Duodenal mucosa (tissue), 2 donors: Measurements from ENCODE around the gene CARMIL1.

ENCODE experiments used
- H3K27ac ChIP-seq: one replicate; pipeline ENCODE4 v1.7.0; 2013; ENCODE audit warnings: low read depth, low read length
- H3K27me3 ChIP-seq, 2 donors: one replicate each; pipeline ENCODE4 v1.7.0; 2013; ENCODE audit warnings: low read length in 2 of 2, control low read depth in 1 of 2; ENCODE audit not compliant: insufficient read depth in 2 of 2, control insufficient read depth in 1 of 2
- H3K36me3 ChIP-seq, 2 donors: one replicate each; pipeline ENCODE4 v1.7.0; 2013; ENCODE audit warnings: low read length in 2 of 2, control low read depth in 1 of 2; ENCODE audit not compliant: insufficient read depth in 2 of 2, control insufficient read depth in 1 of 2
- H3K4me1 ChIP-seq, 2 donors: one replicate each; pipeline ENCODE4 v1.7.0; 2013; ENCODE audit warnings: low read length in 2 of 2, control low read depth in 1 of 2; ENCODE audit not compliant: insufficient read depth in 2 of 2, control insufficient read depth in 1 of 2
- H3K4me3 ChIP-seq, 2 donors: one replicate each; pipeline ENCODE4 v1.7.0; 2013; ENCODE audit warnings: low read length in 2 of 2, low read depth in 1 of 2
- H3K9ac ChIP-seq, 2 donors: one replicate each; pipeline ENCODE4 v1.7.0; 2013; ENCODE audit warnings: low read length in 2 of 2, low read depth in 1 of 2
- H3K9me3 ChIP-seq, 2 donors: one replicate each; pipeline ENCODE4 v1.7.0; 2013; ENCODE audit warnings: low read length in 2 of 2, control low read depth in 1 of 2; ENCODE audit not compliant: control insufficient read depth in 1 of 2

Gene CARMIL1

DNA sequence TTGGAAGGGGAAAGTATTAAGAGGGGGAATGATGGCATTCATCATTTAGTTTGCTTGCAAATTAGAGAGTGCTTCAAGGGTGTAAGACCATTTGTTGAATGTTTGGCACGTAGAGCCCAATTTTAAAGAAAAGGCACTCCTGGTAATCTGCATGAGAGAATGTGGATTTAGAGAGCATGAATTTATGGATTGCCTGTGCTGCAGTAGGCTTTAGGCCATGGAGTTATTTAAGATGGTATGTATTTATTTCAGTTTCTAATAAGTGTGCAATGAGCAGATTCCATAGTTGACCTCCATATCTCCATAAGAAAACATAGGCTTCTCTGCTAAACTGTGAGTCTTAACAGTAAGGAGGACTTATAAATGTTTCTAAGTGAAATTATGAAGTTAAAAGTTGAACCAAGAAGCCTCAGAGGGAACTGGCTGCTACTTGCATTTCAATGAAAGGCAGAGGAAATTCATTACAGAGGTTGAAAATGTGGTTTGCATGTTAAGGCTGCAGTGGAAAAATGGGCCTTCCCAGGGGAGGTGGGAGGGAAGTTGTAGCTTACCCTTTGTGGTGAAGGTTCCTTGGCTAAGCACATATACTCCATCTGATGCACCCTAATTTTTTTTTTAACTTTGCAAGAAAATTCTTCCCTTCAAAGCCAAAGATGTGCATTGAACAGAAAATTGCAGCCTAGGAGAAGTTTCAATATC is 134.2 kb downstream of the CARMIL1 start:
- Histone ChIP-seq H3K36me3 (no peaks in the 10 kb centered on the region), H3K4me1 (peaks cover 29 to 51% of the 10 kb centered on the region in 2 donors), H3K9me3 (no peaks in the 10 kb centered on the region), H3K4me3 (no peak overlapping the region), H3K27me3 (no peaks in the 10 kb centered on the region), H3K9ac (no peak overlapping the region), H3K27ac (no peak overlapping the region)

GRCh38 chr6:25414168-25414567 is 135.0 kb downstream of the CARMIL1 start:
- no peak overlapping the region for H3K4me3 ChIP-seq
- no peak overlapping the region for H3K9ac ChIP-seq
- H3K9me3 ChIP-seq: no peaks in the 10 kb centered on the region
- peaks cover 29 to 55% of the 10 kb centered on the region in 2 donors for H3K4me1 ChIP-seq
- H3K27ac ChIP-seq: no peak overlapping the region
- no peaks in the 10 kb centered on the region for H3K27me3 ChIP-seq
- H3K36me3 ChIP-seq: no peaks in the 10 kb centered on the region

DNA sequence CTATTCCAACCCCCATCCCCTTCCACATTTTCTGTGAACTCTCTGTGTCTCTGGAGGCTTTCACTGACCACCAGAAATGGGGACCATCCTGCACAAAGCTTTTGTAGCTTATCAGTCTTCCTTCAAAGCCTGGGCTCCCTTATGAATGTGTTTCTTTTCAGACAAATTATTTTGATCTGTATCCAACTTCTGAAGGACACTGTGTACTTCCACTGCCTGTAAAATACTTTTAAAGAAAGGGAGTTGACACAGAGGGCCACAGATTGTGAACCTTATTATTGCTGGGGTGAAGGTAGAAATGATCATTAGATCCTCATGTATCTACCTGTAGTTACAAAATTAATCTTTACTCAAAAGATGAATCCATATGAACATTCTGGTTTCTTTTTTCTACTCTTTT is 135.6 kb downstream of the CARMIL1 start:
- Histone ChIP-seq H3K9me3 (no peaks in the 10 kb centered on the region), H3K27ac (no peak overlapping the region), H3K27me3 (no peaks in the 10 kb centered on the region), H3K4me3 (no peak overlapping the region), H3K36me3 (no peaks in the 10 kb centered on the region), H3K9ac (no peak overlapping the region), H3K4me1 (peaks cover 29 to 55% of the 10 kb centered on the region in 2 donors)

DNA sequence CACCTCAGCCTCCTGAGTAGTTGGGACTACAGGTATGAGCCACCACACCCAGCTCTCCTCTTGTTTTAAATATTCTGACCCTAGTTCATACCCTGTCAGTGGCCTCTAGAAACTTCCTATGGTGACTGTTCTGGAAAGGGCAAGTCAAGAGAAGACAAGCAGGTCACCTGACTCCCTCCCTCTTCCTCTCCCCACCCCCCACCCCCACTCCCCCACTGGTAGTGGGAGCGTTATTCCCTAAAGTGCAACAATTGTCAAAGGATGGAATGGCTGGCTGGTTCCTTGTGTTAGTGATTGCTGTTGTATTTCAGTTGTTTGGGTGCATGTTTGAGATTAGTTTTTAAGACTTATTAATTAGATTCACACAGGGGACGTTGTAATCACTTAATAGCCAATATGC is 136.1 kb downstream of the CARMIL1 start:
- H3K27me3 ChIP-seq: no peaks in the 10 kb centered on the region
- H3K9ac ChIP-seq: no peak overlapping the region
- H3K27ac ChIP-seq: no peak overlapping the region
- H3K9me3 ChIP-seq: no peaks in the 10 kb centered on the region
- H3K4me1 ChIP-seq: peaks cover 28 to 51% of the 10 kb centered on the region in 2 donors
- peaks cover 0 to 3% of the 10 kb centered on the region in 2 donors for H3K36me3 ChIP-seq
- H3K4me3 ChIP-seq: no peak overlapping the region

DNA sequence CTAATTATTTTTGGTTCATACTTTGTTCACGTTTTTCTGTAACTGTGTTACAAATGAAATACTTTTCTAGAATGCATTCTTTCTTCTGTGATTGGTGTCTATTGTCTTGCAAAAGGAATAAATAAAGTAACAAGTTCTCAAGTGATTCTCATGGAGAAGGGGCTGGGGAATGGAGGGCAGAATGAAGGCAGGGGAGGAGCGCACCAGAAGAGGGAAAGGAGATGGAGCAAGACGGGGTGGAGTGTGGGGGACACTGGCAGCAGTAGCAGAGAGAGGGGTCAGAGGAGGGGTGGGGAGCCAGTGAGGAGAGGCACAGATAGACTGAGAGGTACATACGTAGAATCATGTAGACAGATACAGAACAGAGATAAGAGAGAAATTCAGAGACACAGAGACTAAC is 136.5 kb downstream of the CARMIL1 start:
- Histone ChIP-seq H3K4me1 (peaks cover 25 to 47% of the 10 kb centered on the region in 2 donors), H3K9me3 (no peaks in the 10 kb centered on the region), H3K9ac (no peak overlapping the region)

GRCh38 chr6:25417046-25417605 is 138.0 kb downstream of the CARMIL1 start:
- Histone ChIP-seq H3K36me3 (peaks cover 0 to 3% of the 10 kb centered on the region in 2 donors), H3K9ac (no peak overlapping the region), H3K27me3 (no peaks in the 10 kb centered on the region), H3K27ac (no peak overlapping the region), H3K9me3 (no peaks in the 10 kb centered on the region), H3K4me1 (peaks cover 18 to 34% of the 10 kb centered on the region in 2 donors), H3K4me3 (no peak overlapping the region)

More for the DNA sequence above, 136.5 kb downstream of the CARMIL1 start:
- no peak overlapping the region for H3K27ac ChIP-seq
- H3K36me3 ChIP-seq: peaks cover 0 to 3% of the 10 kb centered on the region in 2 donors
- H3K27me3 ChIP-seq: no peaks in the 10 kb centered on the region
- no peak overlapping the region for H3K4me3 ChIP-seq

DNA sequence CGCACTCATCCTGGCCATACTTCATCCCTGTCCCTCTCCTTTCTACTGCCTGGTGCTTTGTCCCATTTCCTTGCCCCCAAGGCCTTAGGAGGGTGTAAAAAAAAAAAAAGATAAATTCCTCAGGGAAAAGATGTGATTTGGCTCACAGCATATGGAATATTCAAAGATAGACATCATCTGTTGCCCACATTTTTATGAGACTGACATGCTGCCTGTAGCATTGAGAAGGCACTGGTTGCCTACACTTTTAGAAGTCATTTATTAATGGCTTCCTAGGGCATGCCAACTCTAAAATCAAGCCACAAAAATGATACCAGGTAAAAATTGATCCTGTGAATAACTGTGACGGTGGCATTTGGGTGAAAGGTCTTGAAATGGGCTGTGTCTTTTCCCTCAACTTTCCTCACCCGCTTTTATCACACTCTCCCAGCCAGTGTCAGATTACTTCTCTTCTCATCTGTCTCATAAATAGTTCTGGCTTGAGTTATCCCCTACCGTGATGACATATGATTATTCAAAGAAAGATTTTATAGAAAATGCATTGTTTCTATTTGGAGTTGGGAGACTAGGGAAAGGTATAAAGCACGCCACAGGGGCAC is 139.4 kb downstream of the CARMIL1 start:
- Histone ChIP-seq H3K9ac (no peak overlapping the region), H3K27ac (no peak overlapping the region), H3K27me3 (no peaks in the 10 kb centered on the region), H3K4me1 (peaks cover 7 to 20% of the 10 kb centered on the region in 2 donors), H3K9me3 (no peaks in the 10 kb centered on the region), H3K4me3 (no peak overlapping the region), H3K36me3 (peaks cover 0 to 3% of the 10 kb centered on the region in 2 donors)

- Histone ChIP-seq H3K4me3 (no peak overlapping the region), H3K9me3 (no peaks in the 10 kb centered on the region), H3K27ac (no peak overlapping the region), H3K9ac (no peak overlapping the region), H3K27me3 (no peaks in the 10 kb centered on the region), H3K4me1 (peaks cover 7 to 12% of the 10 kb centered on the region in 2 donors), H3K36me3 (peaks cover 0 to 3% of the 10 kb centered on the region in 2 donors)
Observed at GRCh38 chr6:25419879-25420278, 140.7 kb downstream of the CARMIL1 start.

DNA sequence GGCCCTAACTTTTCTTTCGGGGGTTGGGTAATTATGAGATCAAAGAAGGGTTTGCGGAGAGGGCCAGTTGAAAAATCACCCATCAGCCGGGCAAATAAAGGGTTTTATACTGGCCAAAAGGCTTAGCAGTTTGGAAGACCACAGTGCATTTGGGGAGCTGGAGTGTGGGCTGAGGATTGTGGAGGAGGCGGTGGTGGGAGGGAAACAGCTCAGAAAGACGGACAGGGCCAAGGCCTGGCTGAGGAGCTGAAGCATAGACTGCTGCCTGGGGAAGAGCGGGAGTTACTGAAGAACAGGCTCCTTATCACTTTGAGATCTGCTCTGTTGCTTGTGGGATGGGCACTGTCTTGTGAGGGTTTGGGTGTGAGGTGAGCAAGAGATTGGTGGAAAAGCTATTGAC is 144.2 kb downstream of the CARMIL1 start:
- H3K4me3 ChIP-seq: no peak overlapping the region
- H3K36me3 ChIP-seq: peaks cover 0 to 3% of the 10 kb centered on the region in 2 donors
- peaks cover 0 to 4% of the 10 kb centered on the region in 2 donors for H3K4me1 ChIP-seq
- no peaks in the 10 kb centered on the region for H3K9me3 ChIP-seq
- no peak overlapping the region for H3K27ac ChIP-seq
- H3K9ac ChIP-seq: no peak overlapping the region
- no peaks in the 10 kb centered on the region for H3K27me3 ChIP-seq

- H3K27me3 ChIP-seq: no peaks in the 10 kb centered on the region
- no peak overlapping the region for H3K9ac ChIP-seq
- H3K9me3 ChIP-seq: no peaks in the 10 kb centered on the region
- H3K4me3 ChIP-seq: no peak overlapping the region
- H3K4me1 ChIP-seq: no peaks in the 10 kb centered on the region
- peaks cover 0 to 3% of the 10 kb centered on the region in 2 donors for H3K36me3 ChIP-seq
- H3K27ac ChIP-seq: no peak overlapping the region
Observed at GRCh38 chr6:25424303-25424702, 145.1 kb downstream of the CARMIL1 start.
